Progenitor cell of endocrine pancreas (in vitro differentiated cells): Measurements from ENCODE around the gene LRP6. TPM values are rescaled to one million over a fixed set of nuclear protein-coding genes. Genes with fewer than 3 reads are reported as not detected.

Source experiments
- DNase-seq: peaks from one replicate; pipeline ENCODE4 v3.0.0; 2021; ENCODE audit warnings: low spot score; ENCODE audit not compliant: unreplicated experiment
- H3K27ac Mint-ChIP-seq: 2 replicates; pipeline ENCODE4 v1.8.0; 2021; ENCODE audit warnings: mild to moderate bottlenecking, moderate library complexity, mixed read lengths
- H3K27me3 Mint-ChIP-seq: 2 replicates; pipeline ENCODE4 v1.8.0; 2021; ENCODE audit warnings: mixed read lengths
- H3K36me3 Mint-ChIP-seq: 2 replicates; pipeline ENCODE4 v1.8.0; 2022; ENCODE audit warnings: mixed read lengths; ENCODE audit not compliant: insufficient read depth
- H3K4me1 Mint-ChIP-seq: 2 replicates; pipeline ENCODE4 v1.8.0; 2021; ENCODE audit warnings: low read depth, mixed read lengths
- H3K4me3 Mint-ChIP-seq: 2 replicates; pipeline ENCODE4 v1.8.0; 2021; ENCODE audit warnings: low read depth, mild to moderate bottlenecking, moderate library complexity, mixed read lengths
- H3K9me3 Mint-ChIP-seq: 2 replicates; pipeline ENCODE4 v1.8.0; 2021; ENCODE audit warnings: low read depth, mixed read lengths
- CTCF ChIP-seq: fragments of 200-600 bp; sonication (generic); IDR thresholded peaks from one replicate; pipeline ENCODE4 v1.5.0; 2021; ENCODE audit warnings: antibody characterized with exemption, mild to moderate bottlenecking; ENCODE audit not compliant: unreplicated experiment
- total RNA-seq: library from RNA; stranded (reverse); gene quantifications from 2 replicates; pipeline ENCODE4 v1.2.1, GENCODE V29; 2021

Gene LRP6
- total RNA-seq, 1 donor from 2014 or later, result 163 TPM

- Mint-ChIP-seq H3K4me3 (no peak overlapping the region), H3K27me3 (no peaks in the 10 kb centered on the region), H3K27ac (no peak overlapping the region), H3K36me3 (peaks cover 3% of the 10 kb centered on the region), H3K9me3 (peaks cover 4% of the 10 kb centered on the region), H3K4me1 (no peaks in the 10 kb centered on the region)
- DNase-seq, result no peak
- no peak for TF ChIP-seq CTCF
Measured at GRCh38 chr12:12301122-12301521, 34.3 kb upstream of the LRP6 start.

DNA sequence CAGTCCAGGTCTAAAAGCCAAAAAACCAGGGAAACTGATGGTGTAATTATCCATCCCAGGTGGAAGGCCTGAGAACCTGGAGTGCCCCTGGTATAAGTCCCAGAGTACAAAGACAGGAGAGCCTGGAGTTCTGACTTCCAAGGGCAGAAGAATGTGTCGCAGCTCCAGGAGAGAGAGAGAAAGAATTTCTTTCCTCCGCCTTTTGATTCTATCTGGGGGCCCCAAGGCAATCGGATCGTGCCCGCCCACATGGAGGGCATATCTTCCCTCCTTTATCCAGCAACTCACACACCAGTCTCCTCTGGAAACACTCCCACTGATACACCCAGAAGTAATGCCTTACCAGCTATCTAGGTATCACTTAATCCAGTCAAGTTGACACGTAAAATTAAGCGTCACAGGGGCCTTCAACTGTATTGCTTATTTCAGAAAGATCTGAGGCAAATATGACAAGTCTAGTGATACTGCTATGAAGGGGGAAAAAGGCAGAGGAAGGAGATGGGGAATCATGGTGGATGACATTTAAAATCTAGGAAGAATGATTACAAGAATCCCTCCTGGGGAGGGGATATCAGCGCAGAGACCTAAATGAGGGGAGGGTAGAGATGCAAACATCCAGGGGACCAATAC is 30.5 kb upstream of the LRP6 start:
- no peak for TF ChIP-seq CTCF
- Mint-ChIP-seq H3K36me3 (no peaks in the 10 kb centered on the region), H3K27ac (no peak overlapping the region), H3K4me3 (no peak overlapping the region), H3K4me1 (peaks cover 3% of the 10 kb centered on the region), H3K27me3 (no peaks in the 10 kb centered on the region), H3K9me3 (no peaks in the 10 kb centered on the region)
- no peak for DNase-seq

- H3K4me3 Mint-ChIP-seq, result no peak overlapping the region
Measured at GRCh38 chr12:12294215-12295005, 27.6 kb upstream of the LRP6 start.

GRCh38 chr12:12290206-12290605 is 23.4 kb upstream of the LRP6 start:
- Mint-ChIP-seq H3K9me3 (no peaks in the 10 kb centered on the region), H3K36me3 (no peaks in the 10 kb centered on the region), H3K4me1 (peaks cover 3% of the 10 kb centered on the region), H3K4me3 (no peak overlapping the region), H3K27me3 (no peaks in the 10 kb centered on the region), H3K27ac (no peak overlapping the region)
- DNase-seq, result no peak
- TF ChIP-seq CTCF, result no peak

More at GRCh38 chr12:12294215-12295005, 27.6 kb upstream of the LRP6 start:
- Mint-ChIP-seq H3K4me1 (peaks cover 3% of the 10 kb centered on the region), H3K27me3 (no peaks in the 10 kb centered on the region), H3K27ac (peak overlapping the region; percentile 6), H3K9me3 (no peaks in the 10 kb centered on the region), H3K36me3 (no peaks in the 10 kb centered on the region)
- DNase-seq, result no peak
- no peak for TF ChIP-seq CTCF

GRCh38 chr12:12286441-12286840 is 19.6 kb upstream of the LRP6 start:
- H3K27me3 Mint-ChIP-seq, result peaks cover 3% of the 10 kb centered on the region

More at GRCh38 chr12:12286441-12286840, 19.6 kb upstream of the LRP6 start:
- Mint-ChIP-seq H3K4me1 (no peaks in the 10 kb centered on the region), H3K4me3 (no peak overlapping the region), H3K27ac (no peak overlapping the region), H3K36me3 (no peaks in the 10 kb centered on the region), H3K9me3 (no peaks in the 10 kb centered on the region)
- no peak for DNase-seq
- no peak for TF ChIP-seq CTCF
